Omental fat pad (tissue), 4 donors: Measurements from ENCODE around the gene DTX4. TPM values are rescaled to one million over a fixed set of nuclear protein-coding genes. Genes with fewer than 3 reads are reported as not detected.
A peak's percentile ranks its signal among the peaks of the same experiment; 100 is the strongest.

Source experiments
- ATAC-seq: fragments of 150-250 bp; one replicate; pipeline ENCODE4 v1.9.1; 2016; ENCODE audit warnings: mild to moderate bottlenecking, moderate library complexity; ENCODE audit not compliant: low FRiP score
- DNase-seq: peaks from one replicate; pipeline ENCODE4 v3.0.0-alpha.2; 2019; ENCODE audit warnings: low spot score
- CTCF ChIP-seq, 3 donors: fragments of 450-650 bp; IDR thresholded peaks; one replicate each; pipeline ENCODE4 v1.5.1; 2016 to 2017; ENCODE audit warnings: antibody characterized with exemption in 3 of 3, mild to moderate bottlenecking in 3 of 3, moderate library complexity in 2 of 3
- total RNA-seq, 4 donors: library from RNA; depleted of rRNA; stranded (reverse); fragments of >200 nt; gene quantifications; one replicate each; pipeline ENCODE4 v1.1.0, GENCODE V29; 2016

Gene DTX4
- total RNA-seq, 4 donors from 2014 or later, result 12.0 to 75.6 (median 24.2) TPM

GRCh38 chr11:59225017-59225416 lies 53.1 kb downstream of the DTX4 start:
- no peak for DNase-seq
- no peak for TF ChIP-seq CTCF (IDR thresholded peaks at IDR 0.05)

GRCh38 chr11:59226396-59226795 lies 54.5 kb downstream of the DTX4 start:
- no peak for ATAC-seq
- no peak for TF ChIP-seq CTCF (IDR thresholded peaks at IDR 0.05)

More at GRCh38 chr11:59225017-59225416, 53.1 kb downstream of the DTX4 start:
- ATAC-seq, result no peak

GRCh38 chr11:59240322-59240721 lies 68.4 kb downstream of the DTX4 start:
- DNase-seq, result no peak

More at GRCh38 chr11:59226396-59226795, 54.5 kb downstream of the DTX4 start:
- DNase-seq, result no peak

GRCh38 chr11:59243633-59244032 lies 71.7 kb downstream of the DTX4 start:
- ATAC-seq (no peak), DNase-seq (no peak)
- TF ChIP-seq CTCF (IDR thresholded peaks at IDR 0.05), result no peak

More at GRCh38 chr11:59240322-59240721, 68.4 kb downstream of the DTX4 start:
- no peak for TF ChIP-seq CTCF (IDR thresholded peaks at IDR 0.05)
- ATAC-seq, result no peak

- TF ChIP-seq CTCF (IDR thresholded peaks at IDR 0.05), result no peak
- ATAC-seq (no peak), DNase-seq (no peak)
Measured at GRCh38 chr11:59247531-59248227, 75.7 kb downstream of the DTX4 start.

- no peak for TF ChIP-seq CTCF (IDR thresholded peaks at IDR 0.05)
- no peak for DNase-seq
Measured at GRCh38 chr11:59249535-59249934, 77.6 kb downstream of the DTX4 start.

GRCh38 chr11:59253001-59253400 lies 81.1 kb downstream of the DTX4 start:
- ATAC-seq (peak; percentile 71), DNase-seq (no peak)
- no peak for TF ChIP-seq CTCF (IDR thresholded peaks at IDR 0.05)

More at GRCh38 chr11:59249535-59249934, 77.6 kb downstream of the DTX4 start:
- no peak for ATAC-seq
